Prostate gland (tissue), 2 donors: ENCODE results near the gene BMP7.

ENCODE experiments used
- CTCF ChIP-seq, 4 experiments: fragments of 200-600 bp in 2 of 4; fragments of 450-650 bp in 2 of 4; sonication (generic) in 2 of 4; IDR thresholded peaks; 1 replicate in 3 of 4; 2 replicates in 1 of 4; pipeline ENCODE4 v1.5.1; 2016 to 2019; ENCODE audit warnings: antibody characterized with exemption in 4 of 4, mild to moderate bottlenecking in 2 of 4, moderate library complexity in 2 of 4
- POLR2A ChIP-seq: fragments of 450-650 bp; IDR thresholded peaks from one replicate; pipeline ENCODE4 v1.6.1; 2016; ENCODE audit warnings: antibody characterized with exemption, mild to moderate bottlenecking
- POLR2AphosphoS5 ChIP-seq: sonication (generic); formaldehyde crosslinking; IDR thresholded peaks from one replicate; pipeline ENCODE4 v1.6.1; 2017; ENCODE audit warnings: antibody characterized with exemption

- TF ChIP-seq CTCF (IDR thresholded peaks at IDR 0.05) = no peak
- TF ChIP-seq POLR2A = no peak
- TF ChIP-seq POLR2AphosphoS5 = no peak
Observed at GRCh38 chr20:57313951-57314350, 47.5 kb upstream of the BMP7 start.
